Adrenal gland (tissue), 5 donors: ENCODE data around the gene ZNF800.

Experiments
- POLR2A ChIP-seq, 2 donors: fragments of 450-650 bp; IDR thresholded peaks; one replicate each; pipeline ENCODE4 v1.6.1; 2017; ENCODE audit warnings: antibody characterized with exemption in 2 of 2, mild to moderate bottlenecking in 2 of 2, moderate library complexity in 1 of 2
- TF ChIP-seq, protein P1 (sequence below), 6 experiments: fragments of 450-650 bp in 4 of 6; fragments of 200-600 bp in 2 of 6; sonication (generic) in 1 of 6; IDR thresholded peaks; 1 replicate in 5 of 6; 2 replicates in 1 of 6; pipeline versions ENCODE4 v1.5.1 to v1.8.0; 2016 to 2021; ENCODE audit warnings: antibody characterized with exemption in 6 of 6, mild to moderate bottlenecking in 2 of 6, moderate library complexity in 1 of 6
- donor health status: DM: no; HTN: no; CAD: no.

DNA sequence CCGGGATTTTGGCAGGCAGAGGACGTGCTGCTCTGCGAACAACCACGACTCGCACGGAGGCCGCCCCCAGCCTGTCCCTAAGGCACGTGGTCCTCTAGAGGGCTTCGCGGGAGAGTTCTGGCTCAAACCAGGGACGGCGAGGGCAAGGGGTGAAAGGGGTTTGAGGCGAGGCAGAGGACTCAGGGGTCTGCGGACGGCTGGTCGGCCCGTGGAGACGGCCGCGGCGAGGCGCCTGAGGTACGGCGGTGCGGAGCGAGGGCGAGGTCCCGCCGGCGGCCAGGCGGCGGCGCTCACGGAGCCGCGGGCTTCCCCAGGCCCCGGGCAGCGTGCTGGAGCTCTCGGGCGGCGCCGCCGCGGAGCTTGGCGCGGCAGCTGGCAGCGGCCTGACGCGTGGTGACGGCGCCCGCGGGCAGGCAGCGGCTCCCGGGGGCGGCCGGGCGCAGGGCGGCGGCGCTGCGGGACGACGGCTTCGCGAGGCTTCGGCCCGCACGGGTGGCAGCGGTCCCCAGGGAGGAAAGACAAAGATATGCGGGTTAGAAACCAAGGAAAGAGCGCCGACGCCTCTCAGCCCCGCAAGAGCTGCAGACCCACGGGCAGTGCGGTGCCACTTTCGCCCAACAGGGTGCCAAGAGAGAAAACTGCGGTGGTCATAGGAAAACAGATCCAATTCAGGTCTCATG lies 44.8 kb downstream of the ZNF800 start:
- TF ChIP-seq, protein P1, sequence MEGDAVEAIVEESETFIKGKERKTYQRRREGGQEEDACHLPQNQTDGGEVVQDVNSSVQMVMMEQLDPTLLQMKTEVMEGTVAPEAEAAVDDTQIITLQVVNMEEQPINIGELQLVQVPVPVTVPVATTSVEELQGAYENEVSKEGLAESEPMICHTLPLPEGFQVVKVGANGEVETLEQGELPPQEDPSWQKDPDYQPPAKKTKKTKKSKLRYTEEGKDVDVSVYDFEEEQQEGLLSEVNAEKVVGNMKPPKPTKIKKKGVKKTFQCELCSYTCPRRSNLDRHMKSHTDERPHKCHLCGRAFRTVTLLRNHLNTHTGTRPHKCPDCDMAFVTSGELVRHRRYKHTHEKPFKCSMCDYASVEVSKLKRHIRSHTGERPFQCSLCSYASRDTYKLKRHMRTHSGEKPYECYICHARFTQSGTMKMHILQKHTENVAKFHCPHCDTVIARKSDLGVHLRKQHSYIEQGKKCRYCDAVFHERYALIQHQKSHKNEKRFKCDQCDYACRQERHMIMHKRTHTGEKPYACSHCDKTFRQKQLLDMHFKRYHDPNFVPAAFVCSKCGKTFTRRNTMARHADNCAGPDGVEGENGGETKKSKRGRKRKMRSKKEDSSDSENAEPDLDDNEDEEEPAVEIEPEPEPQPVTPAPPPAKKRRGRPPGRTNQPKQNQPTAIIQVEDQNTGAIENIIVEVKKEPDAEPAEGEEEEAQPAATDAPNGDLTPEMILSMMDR (IDR thresholded peaks at IDR 0.05) = peak in 4 of 6 experiments; percentile 11 to 74 (median 57)
- no peak for TF ChIP-seq POLR2A (IDR thresholded peaks at IDR 0.05)
